Osteocyte (in vitro differentiated cells): ENCODE data around the gene DISC1. TPM values are rescaled to one million over a fixed set of nuclear protein-coding genes. Genes with fewer than 3 reads are reported as not detected.

Experiments used
- DNase-seq: peaks from one replicate; pipeline ENCODE4 v3.0.0; 2021; ENCODE audit warnings: mixed read lengths; ENCODE audit not compliant: unreplicated experiment; ENCODE audit errors: extremely low spot score
- H3K27ac Mint-ChIP-seq: one replicate; pipeline ENCODE4 v1.8.0; 2021; ENCODE audit warnings: mild to moderate bottlenecking, mixed read lengths; ENCODE audit not compliant: unreplicated experiment
- H3K27me3 Mint-ChIP-seq: one replicate; pipeline ENCODE4 v1.8.0; 2021; ENCODE audit warnings: mixed read lengths; ENCODE audit not compliant: unreplicated experiment
- H3K36me3 Mint-ChIP-seq: one replicate; pipeline ENCODE4 v1.8.0; 2021; ENCODE audit warnings: mixed read lengths; ENCODE audit not compliant: unreplicated experiment
- H3K4me1 Mint-ChIP-seq: one replicate; pipeline ENCODE4 v1.8.0; 2021; ENCODE audit warnings: mixed read lengths; ENCODE audit not compliant: unreplicated experiment
- H3K4me3 Mint-ChIP-seq: one replicate; pipeline ENCODE4 v1.8.0; 2021; ENCODE audit warnings: mild to moderate bottlenecking, moderate library complexity, mixed read lengths; ENCODE audit not compliant: unreplicated experiment
- H3K9me3 Mint-ChIP-seq: one replicate; pipeline ENCODE4 v1.8.0; 2021; ENCODE audit warnings: mixed read lengths; ENCODE audit not compliant: unreplicated experiment
- CTCF ChIP-seq: fragments of 200-600 bp; sonication (generic); IDR thresholded peaks from 2 replicates; pipeline ENCODE4 v1.5.0; 2021; ENCODE audit warnings: antibody characterized with exemption, mild to moderate bottlenecking, moderate library complexity
- total RNA-seq: library from RNA; stranded (reverse); gene quantifications from 2 replicates; pipeline ENCODE4 v1.2.1, GENCODE V29; 2021

Gene DISC1
- total RNA-seq, 1 donor from 2014 or later: 15.6 TPM

- H3K9me3 Mint-ChIP-seq: no peaks in the 10 kb centered on the region
- no peak for DNase-seq
- H3K4me1 Mint-ChIP-seq: peaks cover 80% of the 10 kb centered on the region
- no peaks in the 10 kb centered on the region for H3K27me3 Mint-ChIP-seq
- H3K4me3 Mint-ChIP-seq: no peak overlapping the region
- H3K27ac Mint-ChIP-seq: peak overlapping the region; percentile 92
- H3K36me3 Mint-ChIP-seq: peaks cover 6% of the 10 kb centered on the region
- TF ChIP-seq CTCF: no peak
These were observed 76.2 kb downstream of the DISC1 start for GRCh38 chr1:231702804-231703203.

GRCh38 chr1:231705806-231706760 lies 79.5 kb downstream of the DISC1 start:
- H3K4me1 Mint-ChIP-seq: peaks cover 66% of the 10 kb centered on the region
- TF ChIP-seq CTCF: no peak
- DNase-seq: no peak
- H3K27ac Mint-ChIP-seq: peak overlapping the region; percentile 84
- H3K27me3 Mint-ChIP-seq: no peaks in the 10 kb centered on the region
- H3K9me3 Mint-ChIP-seq: no peaks in the 10 kb centered on the region
- no peak overlapping the region for H3K4me3 Mint-ChIP-seq
- H3K36me3 Mint-ChIP-seq: peaks cover 7% of the 10 kb centered on the region

- Mint-ChIP-seq H3K27me3 (no peaks in the 10 kb centered on the region), H3K9me3 (no peaks in the 10 kb centered on the region), H3K27ac (peak overlapping the region; percentile 84), H3K36me3 (peaks cover 7% of the 10 kb centered on the region), H3K4me3 (no peak overlapping the region), H3K4me1 (peaks cover 58% of the 10 kb centered on the region)
- no peak for TF ChIP-seq CTCF
- no peak for DNase-seq
These were observed 80.3 kb downstream of the DISC1 start for GRCh38 chr1:231706934-231707333.

- TF ChIP-seq CTCF: no peak
- H3K27ac Mint-ChIP-seq: peak overlapping the region; percentile 84
- H3K4me3 Mint-ChIP-seq: no peak overlapping the region
- H3K4me1 Mint-ChIP-seq: peaks cover 53% of the 10 kb centered on the region
- peaks cover 7% of the 10 kb centered on the region for H3K36me3 Mint-ChIP-seq
- DNase-seq: no peak
- no peaks in the 10 kb centered on the region for H3K9me3 Mint-ChIP-seq
- no peaks in the 10 kb centered on the region for H3K27me3 Mint-ChIP-seq
These were observed 80.8 kb downstream of the DISC1 start for GRCh38 chr1:231707407-231707806.

GRCh38 chr1:231708394-231708793 lies 81.8 kb downstream of the DISC1 start:
- no peak for DNase-seq
- peaks cover 43% of the 10 kb centered on the region for H3K4me1 Mint-ChIP-seq
- no peak overlapping the region for H3K27ac Mint-ChIP-seq
- no peak overlapping the region for H3K4me3 Mint-ChIP-seq
- H3K9me3 Mint-ChIP-seq: peaks cover 8% of the 10 kb centered on the region
- H3K27me3 Mint-ChIP-seq: no peaks in the 10 kb centered on the region
- no peak for TF ChIP-seq CTCF
- peaks cover 6% of the 10 kb centered on the region for H3K36me3 Mint-ChIP-seq
